HUES48 (cell line): ENCODE results near the gene STIP1.

Experiments used
- H3K27ac ChIP-seq: one replicate; pipeline ENCODE4 v1.7.0; 2013; ENCODE audit warnings: low read depth, low read length, inconsistent platforms
- H3K27me3 ChIP-seq: 2 replicates; pipeline ENCODE4 v1.6.1; 2013; ENCODE audit warnings: mild to moderate bottlenecking, low read length; ENCODE audit not compliant: control insufficient read depth, insufficient read depth
- H3K36me3 ChIP-seq: 2 replicates; pipeline ENCODE4 v1.6.1; 2013; ENCODE audit warnings: low read length; ENCODE audit not compliant: control insufficient read depth, insufficient read depth
- H3K4me1 ChIP-seq: 2 replicates; pipeline ENCODE4 v1.6.1; 2013; ENCODE audit warnings: mild to moderate bottlenecking, low read length; ENCODE audit not compliant: control insufficient read depth, insufficient read depth
- H3K4me3 ChIP-seq: 2 replicates; pipeline ENCODE4 v1.5.1; 2013; ENCODE audit warnings: mild to moderate bottlenecking, low read depth, low read length
- H3K9ac ChIP-seq: 2 replicates; pipeline ENCODE4 v1.6.1; 2013; ENCODE audit warnings: mild to moderate bottlenecking, low read depth, low read length, moderate library complexity
- H3K9me3 ChIP-seq: 2 replicates; pipeline ENCODE4 v1.6.1; 2013; ENCODE audit warnings: low read length; ENCODE audit not compliant: control insufficient read depth, insufficient read depth

The STIP1 gene

GRCh38 chr11:64216879-64217278 is 30.9 kb downstream of the STIP1 start:
- H3K27ac ChIP-seq = no peak overlapping the region
- no peaks in the 10 kb centered on the region for H3K9me3 ChIP-seq
- no peaks in the 10 kb centered on the region for H3K4me1 ChIP-seq
- no peak overlapping the region for H3K4me3 ChIP-seq
- H3K27me3 ChIP-seq = no peaks in the 10 kb centered on the region
- peaks cover 19% of the 10 kb centered on the region for H3K36me3 ChIP-seq
- H3K9ac ChIP-seq = no peak overlapping the region

- no peaks in the 10 kb centered on the region for H3K27me3 ChIP-seq
- H3K4me3 ChIP-seq = no peak overlapping the region
- peaks cover 33% of the 10 kb centered on the region for H3K36me3 ChIP-seq
- H3K9me3 ChIP-seq = no peaks in the 10 kb centered on the region
- H3K27ac ChIP-seq = no peak overlapping the region
- no peaks in the 10 kb centered on the region for H3K4me1 ChIP-seq
- no peak overlapping the region for H3K9ac ChIP-seq
Measured at GRCh38 chr11:64218628-64219353, 32.8 kb downstream of the STIP1 start.

- peaks cover 38% of the 10 kb centered on the region for H3K36me3 ChIP-seq
- H3K9me3 ChIP-seq = no peaks in the 10 kb centered on the region
- H3K27me3 ChIP-seq = no peaks in the 10 kb centered on the region
- H3K4me1 ChIP-seq = no peaks in the 10 kb centered on the region
- no peak overlapping the region for H3K9ac ChIP-seq
- no peak overlapping the region for H3K27ac ChIP-seq
- no peak overlapping the region for H3K4me3 ChIP-seq
Measured at GRCh38 chr11:64219354-64219684, 33.3 kb downstream of the STIP1 start.

- H3K4me1 ChIP-seq = no peaks in the 10 kb centered on the region
- no peaks in the 10 kb centered on the region for H3K27me3 ChIP-seq
- no peak overlapping the region for H3K27ac ChIP-seq
- H3K9ac ChIP-seq = no peak overlapping the region
- peaks cover 42% of the 10 kb centered on the region for H3K36me3 ChIP-seq
- no peak overlapping the region for H3K4me3 ChIP-seq
- no peaks in the 10 kb centered on the region for H3K9me3 ChIP-seq
Measured at GRCh38 chr11:64219755-64220154, 33.8 kb downstream of the STIP1 start.

GRCh38 chr11:64220271-64220670 is 34.3 kb downstream of the STIP1 start:
- Histone ChIP-seq H3K9me3 (no peaks in the 10 kb centered on the region), H3K27ac (no peak overlapping the region), H3K9ac (no peak overlapping the region), H3K4me1 (no peaks in the 10 kb centered on the region), H3K27me3 (no peaks in the 10 kb centered on the region), H3K36me3 (peaks cover 38% of the 10 kb centered on the region), H3K4me3 (no peak overlapping the region)

- Histone ChIP-seq H3K27ac (no peak overlapping the region), H3K4me1 (no peaks in the 10 kb centered on the region), H3K4me3 (no peak overlapping the region), H3K9me3 (no peaks in the 10 kb centered on the region), H3K36me3 (peaks cover 38% of the 10 kb centered on the region), H3K9ac (no peak overlapping the region), H3K27me3 (no peaks in the 10 kb centered on the region)
Measured at GRCh38 chr11:64220798-64221197, 34.8 kb downstream of the STIP1 start.

GRCh38 chr11:64222651-64223000 is 36.7 kb downstream of the STIP1 start:
- H3K36me3 ChIP-seq = peaks cover 38% of the 10 kb centered on the region
- no peaks in the 10 kb centered on the region for H3K9me3 ChIP-seq
- no peaks in the 10 kb centered on the region for H3K27me3 ChIP-seq
- H3K4me1 ChIP-seq = peaks cover 8% of the 10 kb centered on the region; the same call in 1 of the 2 replicates
- H3K27ac ChIP-seq = no peak overlapping the region
- H3K9ac ChIP-seq = no peak overlapping the region
- H3K4me3 ChIP-seq = no peak overlapping the region

GRCh38 chr11:64223001-64223651 is 37.2 kb downstream of the STIP1 start:
- peaks cover 38% of the 10 kb centered on the region for H3K36me3 ChIP-seq
- no peaks in the 10 kb centered on the region for H3K9me3 ChIP-seq
- no peak overlapping the region for H3K4me3 ChIP-seq
- peaks cover 8% of the 10 kb centered on the region; the same call in 1 of the 2 replicates for H3K4me1 ChIP-seq
- no peak overlapping the region for H3K9ac ChIP-seq
- H3K27ac ChIP-seq = no peak overlapping the region
- H3K27me3 ChIP-seq = no peaks in the 10 kb centered on the region

- Histone ChIP-seq H3K9me3 (no peaks in the 10 kb centered on the region), H3K9ac (no peak overlapping the region), H3K4me1 (peaks cover 8% of the 10 kb centered on the region; the same call in 1 of the 2 replicates), H3K27ac (no peak overlapping the region), H3K36me3 (peaks cover 38% of the 10 kb centered on the region), H3K4me3 (no peak overlapping the region), H3K27me3 (no peaks in the 10 kb centered on the region)
Measured at GRCh38 chr11:64224151-64224890, 38.4 kb downstream of the STIP1 start.

- peaks cover 8% of the 10 kb centered on the region; the same call in 1 of the 2 replicates for H3K4me1 ChIP-seq
- peak overlapping the region; percentile 73 for H3K4me3 ChIP-seq
- H3K27me3 ChIP-seq = no peaks in the 10 kb centered on the region
- peak overlapping the region; percentile 11 for H3K9ac ChIP-seq
- no peaks in the 10 kb centered on the region for H3K9me3 ChIP-seq
- H3K27ac ChIP-seq = no peak overlapping the region
- H3K36me3 ChIP-seq = peaks cover 34% of the 10 kb centered on the region
Measured at GRCh38 chr11:64224891-64225607, 39.1 kb downstream of the STIP1 start.
